ENCODE measurements around the gene FAM184A.

- TF ChIP-seq POLR2A (IDR thresholded peaks at IDR 0.05; ENCODE audit: low read depth, low read length): no peak
- no peak for TF ChIP-seq POLR2AphosphoS5 (IDR thresholded peaks at IDR 0.05; ENCODE audit: low read depth, low read length)
- TF ChIP-seq TAF1 (IDR thresholded peaks at IDR 0.05; ENCODE audit: borderline replicate concordance, low read depth, low read length): no peak
Measured at GRCh38 chr6:118968416-118968815, 110.0 kb downstream of the FAM184A start.

All from GM12892 (cell line).